HG02938 (cell line): Measurements from ENCODE around the gene SPSB4.

Source experiments
- ATAC-seq: cut with Tn5 transposase; IDR thresholded peaks from one replicate; pipeline ENCODE4 v1.9.1; 2021; ENCODE audit warnings: mild to moderate bottlenecking, moderate library complexity; ENCODE audit not compliant: unreplicated experiment

Gene SPSB4

GRCh38 chr3:141073580-141073979 is 22.4 kb downstream of the SPSB4 start:
- ATAC-seq, result no peak

GRCh38 chr3:141074529-141074928 is 23.4 kb downstream of the SPSB4 start:
- ATAC-seq, result no peak

- no peak for ATAC-seq
Measured at GRCh38 chr3:141076036-141076773, 25.1 kb downstream of the SPSB4 start.

GRCh38 chr3:141076797-141077571 is 25.8 kb downstream of the SPSB4 start:
- ATAC-seq, result no peak

- no peak for ATAC-seq
Measured at GRCh38 chr3:141077631-141078030, 26.5 kb downstream of the SPSB4 start.

- ATAC-seq, result no peak
Measured at GRCh38 chr3:141078200-141078599, 27.1 kb downstream of the SPSB4 start.

- ATAC-seq, result no peak
Measured at GRCh38 chr3:141080431-141080830, 29.3 kb downstream of the SPSB4 start.

GRCh38 chr3:141081141-141081795 is 30.1 kb downstream of the SPSB4 start:
- no peak for ATAC-seq

- no peak for ATAC-seq
Measured at GRCh38 chr3:141082064-141082463, 30.9 kb downstream of the SPSB4 start.

- no peak for ATAC-seq
Measured at GRCh38 chr3:141083226-141083625, 32.1 kb downstream of the SPSB4 start.

- ATAC-seq, result no peak
Measured at GRCh38 chr3:141083836-141084649, 32.9 kb downstream of the SPSB4 start.

GRCh38 chr3:141085343-141086070 is 34.4 kb downstream of the SPSB4 start:
- ATAC-seq, result no peak

- ATAC-seq, result no peak
Measured at GRCh38 chr3:141086188-141086587, 35.0 kb downstream of the SPSB4 start.

- no peak for ATAC-seq
Measured at GRCh38 chr3:141087076-141087777, 36.1 kb downstream of the SPSB4 start.

GRCh38 chr3:141087778-141088130 is 36.6 kb downstream of the SPSB4 start:
- ATAC-seq, result no peak

- no peak for ATAC-seq
Measured at GRCh38 chr3:141089339-141090152, 38.4 kb downstream of the SPSB4 start.

GRCh38 chr3:141091426-141091825 is 40.3 kb downstream of the SPSB4 start:
- no peak for ATAC-seq

GRCh38 chr3:141092663-141093062 is 41.5 kb downstream of the SPSB4 start:
- no peak for ATAC-seq

- ATAC-seq, result no peak
Measured at GRCh38 chr3:141093397-141093796, 42.2 kb downstream of the SPSB4 start.
